ENCODE data around the gene PROSER3. TPM values are rescaled to one million over a fixed set of nuclear protein-coding genes. Genes with fewer than 3 reads are reported as not detected.

Gene PROSER3
- total RNA-seq, 1 donor from 2014 or later: 63.4 TPM

DNA sequence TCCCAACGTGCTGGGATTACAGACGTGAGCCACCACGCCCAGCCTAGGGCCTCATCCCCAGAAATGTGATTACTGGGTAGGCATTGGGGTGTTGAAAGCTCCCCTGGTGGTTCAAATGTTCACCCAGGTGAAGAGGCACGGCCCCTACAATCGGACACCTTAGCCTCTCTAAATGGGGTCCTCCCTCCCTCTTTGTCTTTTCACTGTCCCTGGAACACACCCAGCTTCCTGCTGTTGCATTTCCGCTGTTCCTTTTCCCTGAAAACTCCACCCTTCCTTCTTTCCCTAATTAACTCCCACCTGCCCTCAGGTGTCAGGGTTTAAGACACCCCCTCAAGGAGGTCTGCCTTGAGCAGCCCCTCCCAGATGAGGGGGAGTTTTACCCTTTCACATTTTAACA lies 58.3 kb downstream of the PROSER3 start:
- Mint-ChIP-seq H3K4me1 (peaks cover 5% of the 10 kb centered on the region), H3K27me3 (ENCODE audit: low read depth) (peaks cover 41% of the 10 kb centered on the region), H3K9me3 (no peaks in the 10 kb centered on the region), H3K36me3 (ENCODE audit: low read depth) (no peaks in the 10 kb centered on the region), H3K4me3 (no peak overlapping the region), H3K27ac (ENCODE audit: unreplicated experiment) (no peak overlapping the region)
- TF ChIP-seq, protein P1, sequence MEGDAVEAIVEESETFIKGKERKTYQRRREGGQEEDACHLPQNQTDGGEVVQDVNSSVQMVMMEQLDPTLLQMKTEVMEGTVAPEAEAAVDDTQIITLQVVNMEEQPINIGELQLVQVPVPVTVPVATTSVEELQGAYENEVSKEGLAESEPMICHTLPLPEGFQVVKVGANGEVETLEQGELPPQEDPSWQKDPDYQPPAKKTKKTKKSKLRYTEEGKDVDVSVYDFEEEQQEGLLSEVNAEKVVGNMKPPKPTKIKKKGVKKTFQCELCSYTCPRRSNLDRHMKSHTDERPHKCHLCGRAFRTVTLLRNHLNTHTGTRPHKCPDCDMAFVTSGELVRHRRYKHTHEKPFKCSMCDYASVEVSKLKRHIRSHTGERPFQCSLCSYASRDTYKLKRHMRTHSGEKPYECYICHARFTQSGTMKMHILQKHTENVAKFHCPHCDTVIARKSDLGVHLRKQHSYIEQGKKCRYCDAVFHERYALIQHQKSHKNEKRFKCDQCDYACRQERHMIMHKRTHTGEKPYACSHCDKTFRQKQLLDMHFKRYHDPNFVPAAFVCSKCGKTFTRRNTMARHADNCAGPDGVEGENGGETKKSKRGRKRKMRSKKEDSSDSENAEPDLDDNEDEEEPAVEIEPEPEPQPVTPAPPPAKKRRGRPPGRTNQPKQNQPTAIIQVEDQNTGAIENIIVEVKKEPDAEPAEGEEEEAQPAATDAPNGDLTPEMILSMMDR (conservative IDR thresholded peaks at IDR 0.05): no peak
- no peak for DNase-seq (ENCODE audit: low read depth, low spot score)

DNA sequence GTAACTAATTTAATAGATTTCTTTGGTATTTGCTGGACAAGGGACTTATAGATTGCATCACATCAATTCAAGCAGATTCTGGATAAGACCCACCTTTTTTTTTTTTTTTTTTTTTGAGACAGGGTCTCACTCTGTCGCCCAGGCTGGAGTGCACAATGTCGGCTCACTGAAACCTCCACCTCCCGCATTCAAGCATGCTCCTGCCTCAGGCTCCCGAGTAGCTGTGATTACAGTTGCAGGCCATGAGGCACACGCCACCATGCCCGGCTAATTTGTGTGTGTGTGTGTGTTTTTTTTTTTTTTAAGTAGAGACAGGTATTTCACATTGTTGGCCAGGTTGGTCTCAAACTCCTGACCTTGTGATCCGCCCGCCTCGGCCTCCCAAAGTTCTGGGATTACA lies 58.9 kb downstream of the PROSER3 start:
- no peak overlapping the region for H3K4me3 Mint-ChIP-seq

DNA sequence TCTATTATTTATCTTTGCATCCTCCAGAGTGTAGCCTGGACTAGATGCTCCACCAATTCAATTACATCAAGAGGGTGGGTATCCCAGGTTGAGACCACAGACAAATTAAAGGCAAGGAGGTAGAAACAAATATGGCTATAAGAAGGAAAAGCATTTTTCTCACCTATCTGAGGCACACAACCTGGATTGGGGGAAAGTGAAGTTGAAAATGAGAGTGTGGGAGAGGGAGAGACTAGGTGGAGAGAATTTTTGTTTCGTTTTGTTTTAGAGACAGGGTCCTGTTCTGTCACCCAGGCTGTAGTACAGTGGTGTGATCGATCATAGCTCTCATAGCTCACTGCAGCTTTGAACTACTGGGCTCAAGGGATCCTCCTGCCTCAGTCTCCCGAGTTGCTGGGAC lies 60.5 kb downstream of the PROSER3 start:
- no peak overlapping the region for H3K27ac Mint-ChIP-seq (ENCODE audit: unreplicated experiment)
- TF ChIP-seq, protein P1 (conservative IDR thresholded peaks at IDR 0.05): no peak
- H3K4me1 Mint-ChIP-seq: peaks cover 5% of the 10 kb centered on the region
- DNase-seq (ENCODE audit: low read depth, low spot score): no peak
- peaks cover 45% of the 10 kb centered on the region for H3K27me3 Mint-ChIP-seq (ENCODE audit: low read depth)
- H3K9me3 Mint-ChIP-seq: no peaks in the 10 kb centered on the region
- no peaks in the 10 kb centered on the region for H3K36me3 Mint-ChIP-seq (ENCODE audit: low read depth)
- H3K4me3 Mint-ChIP-seq: no peak overlapping the region

More for the DNA sequence above, 58.9 kb downstream of the PROSER3 start:
- peaks cover 36% of the 10 kb centered on the region for H3K27me3 Mint-ChIP-seq (ENCODE audit: low read depth)
- no peak overlapping the region for H3K27ac Mint-ChIP-seq (ENCODE audit: unreplicated experiment)
- DNase-seq (ENCODE audit: low read depth, low spot score): no peak
- no peaks in the 10 kb centered on the region for H3K9me3 Mint-ChIP-seq
- peaks cover 5% of the 10 kb centered on the region for H3K4me1 Mint-ChIP-seq
- TF ChIP-seq, protein P1 (conservative IDR thresholded peaks at IDR 0.05): no peak
- H3K36me3 Mint-ChIP-seq (ENCODE audit: low read depth): no peaks in the 10 kb centered on the region

Other genes with a start within 250 kb of the PROSER3 start
- not detected in 2 replicates for gene DMKN, start 244.5 kb upstream of the PROSER3 start, total RNA-seq
- gene SBSN, start 229.9 kb upstream of the PROSER3 start, total RNA-seq: 0.20 and 0.21 TPM in 2 replicates
- not detected in 2 replicates for gene GAPDHS, start 224.7 kb upstream of the PROSER3 start, total RNA-seq
- 95.1 and 105 TPM in 2 replicates for gene TMEM147, start 212.6 kb upstream of the PROSER3 start, total RNA-seq
- not detected in 2 replicates for gene ATP4A, start 194.5 kb upstream of the PROSER3 start, total RNA-seq
- not detected in 2 replicates for gene PMIS2, start 172.0 kb upstream of the PROSER3 start, total RNA-seq
- gene HAUS5, start 145.4 kb upstream of the PROSER3 start, total RNA-seq: 52.8 and 55.9 TPM in 2 replicates
- gene RBM42, start 129.1 kb upstream of the PROSER3 start, total RNA-seq: 88.1 and 96.8 TPM in 2 replicates
- gene ETV2, start 116.4 kb upstream of the PROSER3 start, total RNA-seq: 1.7 and 1.8 TPM in 2 replicates
- gene COX6B1, start 109.9 kb upstream of the PROSER3 start, total RNA-seq: 329 and 339 TPM in 2 replicates
- gene UPK1A, start 91.7 kb upstream of the PROSER3 start, total RNA-seq: not detected in 2 replicates
- gene ZBTB32, start 53.6 kb upstream of the PROSER3 start, total RNA-seq: not detected in 2 replicates
- 60.1 and 64.2 TPM in 2 replicates for gene KMT2B, start 40.2 kb upstream of the PROSER3 start, total RNA-seq
- gene IGFLR1, start 15.7 kb upstream of the PROSER3 start, total RNA-seq: 4.2 and 6.3 TPM in 2 replicates
- gene U2AF1L4, start 12.8 kb upstream of the PROSER3 start, total RNA-seq: 19.4 and 21.6 TPM in 2 replicates
- gene PSENEN, start 12.5 kb upstream of the PROSER3 start, total RNA-seq: 67.3 and 69.2 TPM in 2 replicates
- gene LIN37, start 9.6 kb upstream of the PROSER3 start, total RNA-seq: 7.5 and 12.5 TPM in 2 replicates
- 0.37 and 0.64 TPM in 2 replicates for gene HSPB6, start 1.1 kb upstream of the PROSER3 start, total RNA-seq
- gene ARHGAP33, start 17.4 kb downstream of the PROSER3 start, total RNA-seq: 109 and 110 TPM in 2 replicates
- not detected in 2 replicates for gene PRODH2, start 54.7 kb downstream of the PROSER3 start, total RNA-seq
- not detected in 2 replicates for gene NPHS1, start 94.3 kb downstream of the PROSER3 start, total RNA-seq
- 4.5 and 5.2 TPM in 2 replicates for gene KIRREL2, start 98.7 kb downstream of the PROSER3 start, total RNA-seq
- 140 and 143 TPM in 2 replicates for gene APLP1, start 110.4 kb downstream of the PROSER3 start, total RNA-seq
- 6.4 and 8.0 TPM in 2 replicates for gene NFKBID, start 142.4 kb downstream of the PROSER3 start, total RNA-seq
- not detected in 2 replicates for gene HCST, start 144.4 kb downstream of the PROSER3 start, total RNA-seq
- not detected in 2 replicates for gene TYROBP, start 150.1 kb downstream of the PROSER3 start, total RNA-seq
- 33.9 and 36.0 TPM in 2 replicates for gene LRFN3, start 178.2 kb downstream of the PROSER3 start, total RNA-seq
- 16.8 and 17.5 TPM in 2 replicates for gene SDHAF1, start 237.0 kb downstream of the PROSER3 start, total RNA-seq

All from neural crest cell (in vitro differentiated cells).